Measurements from ENCODE around the gene EPX. TPM values are rescaled to one million over a fixed set of nuclear protein-coding genes. Genes with fewer than 3 reads are reported as not detected.
A peak's percentile ranks its signal among the peaks of the same experiment; 100 is the strongest.

The EPX gene
- total RNA-seq, 1 experiment from 2014 or later: not detected

- no peak for TF ChIP-seq EZH2 (IDR thresholded peaks at IDR 0.05; ENCODE audit: borderline replicate concordance, low read depth, low read length, poor library complexity, severe bottlenecking)
- Histone ChIP-seq H3K27ac (ENCODE audit: low read depth, low read length, poor library complexity, severe bottlenecking) (no peak overlapping the region), H3K36me3 (ENCODE audit: insufficient read depth, low read length, poor library complexity, severe bottlenecking) (peaks cover 11% of the 10 kb centered on the region), H3K9me3 (ENCODE audit: low read depth, low read length, poor library complexity, severe bottlenecking) (no peaks in the 10 kb centered on the region), H3K4me3 (ENCODE audit: low read depth, low read length, poor library complexity, severe bottlenecking) (no peak overlapping the region), H3K4me1 (ENCODE audit: insufficient read depth, low read length, poor library complexity, severe bottlenecking) (no peaks in the 10 kb centered on the region), H3K27me3 (replicated peaks; ENCODE audit: insufficient read depth, low read depth, low read length, poor library complexity) (no peaks in the 10 kb centered on the region)
- CTCF ChIA-PET: no interaction called here
- BruUV-seq (replicated peaks): no TSS peak
- intact Hi-C loops (cut with micrococcal nuclease; ENCODE audit: unreplicated experiment): no loop called here
- DNase-seq (ENCODE audit: low spot score): no peak
- POLR2A ChIA-PET (ENCODE audit: low non-redundant PET): interaction anchor here (0.7 kb wide), 1 partner anchor 30 kb away, joined by 7 read pairs; no protein-coding TSS in a partner anchor
These were observed 15.8 kb downstream of the EPX start for GRCh38 chr17:58208344-58208743.

GRCh38 chr17:58210922-58211321, 18.4 kb downstream of the EPX start:
- no peak for TF ChIP-seq CTCF (conservative IDR thresholded peaks at IDR 0.05; ENCODE audit: low read depth, low read length)
- no peak for TF ChIP-seq EZH2 (IDR thresholded peaks at IDR 0.05; ENCODE audit: borderline replicate concordance, low read depth, low read length, poor library complexity, severe bottlenecking)
- ChIA-PET CTCF (no interaction called here), POLR2A (ENCODE audit: low non-redundant PET) (no interaction called here)
- Histone ChIP-seq H3K27ac (ENCODE audit: low read depth, low read length, poor library complexity, severe bottlenecking) (no peak overlapping the region), H3K27me3 (replicated peaks; ENCODE audit: insufficient read depth, low read depth, low read length, poor library complexity) (no peaks in the 10 kb centered on the region), H3K4me3 (ENCODE audit: low read depth, low read length, poor library complexity, severe bottlenecking) (no peak overlapping the region), H3K9me3 (ENCODE audit: low read depth, low read length, poor library complexity, severe bottlenecking) (no peaks in the 10 kb centered on the region), H3K4me1 (ENCODE audit: insufficient read depth, low read length, poor library complexity, severe bottlenecking) (no peaks in the 10 kb centered on the region), H3K36me3 (ENCODE audit: insufficient read depth, low read length, poor library complexity, severe bottlenecking) (peaks cover 11% of the 10 kb centered on the region)
- intact Hi-C loops (cut with micrococcal nuclease; ENCODE audit: unreplicated experiment): no loop called here
- no TSS peak for BruUV-seq (replicated peaks)
- no peak for DNase-seq (ENCODE audit: low spot score)

- intact Hi-C loops (cut with micrococcal nuclease; ENCODE audit: unreplicated experiment): no loop called here
- BruUV-seq (replicated peaks): no TSS peak
- ChIA-PET POLR2A (ENCODE audit: low non-redundant PET) (no interaction called here), CTCF (no interaction called here)
- H3K4me3 ChIP-seq (ENCODE audit: low read depth, low read length, poor library complexity, severe bottlenecking): no peak overlapping the region
- H3K27me3 ChIP-seq (replicated peaks; ENCODE audit: insufficient read depth, low read depth, low read length, poor library complexity): no peaks in the 10 kb centered on the region
- peaks cover 5% of the 10 kb centered on the region for H3K4me1 ChIP-seq (ENCODE audit: insufficient read depth, low read length, poor library complexity, severe bottlenecking)
- no peaks in the 10 kb centered on the region for H3K9me3 ChIP-seq (ENCODE audit: low read depth, low read length, poor library complexity, severe bottlenecking)
- TF ChIP-seq EZH2 (IDR thresholded peaks at IDR 0.05; ENCODE audit: borderline replicate concordance, low read depth, low read length, poor library complexity, severe bottlenecking) (no peak), CTCF (conservative IDR thresholded peaks at IDR 0.05; ENCODE audit: low read depth, low read length) (no peak)
- H3K27ac ChIP-seq (ENCODE audit: low read depth, low read length, poor library complexity, severe bottlenecking): no peak overlapping the region
- no peak for DNase-seq (ENCODE audit: low spot score)
- H3K36me3 ChIP-seq (ENCODE audit: insufficient read depth, low read length, poor library complexity, severe bottlenecking): peaks cover 11% of the 10 kb centered on the region
These were observed 23.2 kb downstream of the EPX start for GRCh38 chr17:58215685-58216084.

GRCh38 chr17:58217766-58218165, 25.2 kb downstream of the EPX start:
- Histone ChIP-seq H3K27ac (ENCODE audit: low read depth, low read length, poor library complexity, severe bottlenecking) (no peak overlapping the region), H3K9me3 (ENCODE audit: low read depth, low read length, poor library complexity, severe bottlenecking) (no peaks in the 10 kb centered on the region), H3K27me3 (replicated peaks; ENCODE audit: insufficient read depth, low read depth, low read length, poor library complexity) (no peaks in the 10 kb centered on the region), H3K4me3 (ENCODE audit: low read depth, low read length, poor library complexity, severe bottlenecking) (no peak overlapping the region), H3K4me1 (ENCODE audit: insufficient read depth, low read length, poor library complexity, severe bottlenecking) (peaks cover 5% of the 10 kb centered on the region), H3K36me3 (ENCODE audit: insufficient read depth, low read length, poor library complexity, severe bottlenecking) (peaks cover 2% of the 10 kb centered on the region)
- TSS peak; percentile 48 for BruUV-seq (replicated peaks)
- no peak for DNase-seq (ENCODE audit: low spot score)
- ChIA-PET POLR2A (ENCODE audit: low non-redundant PET) (interaction anchor here (0.6 kb wide), 1 partner anchor 137 kb away, joined by 6 read pairs; no protein-coding TSS in a partner anchor), CTCF (no interaction called here)
- intact Hi-C loops (cut with micrococcal nuclease; ENCODE audit: unreplicated experiment): no loop called here
- no peak for TF ChIP-seq EZH2 (IDR thresholded peaks at IDR 0.05; ENCODE audit: borderline replicate concordance, low read depth, low read length, poor library complexity, severe bottlenecking)
- TF ChIP-seq CTCF (conservative IDR thresholded peaks at IDR 0.05; ENCODE audit: low read depth, low read length): no peak

All from A673 (cell line).